ENCODE data around the gene SKOR2. TPM values are rescaled to one million over a fixed set of nuclear protein-coding genes. Genes with fewer than 3 reads are reported as not detected.

The SKOR2 gene
- total RNA-seq, 1 donor from 2014 or later = not detected

- DNase-seq (ENCODE audit: low spot score) = no peak
- no peak overlapping the region for H3K27ac Mint-ChIP-seq (ENCODE audit: unreplicated experiment)
These were observed 3.0 kb upstream of the SKOR2 start for GRCh38 chr18:47254341-47254939.

GRCh38 chr18:47253101-47253654 is 1.7 kb upstream of the SKOR2 start:
- TF ChIP-seq CTCF (IDR thresholded peaks at IDR 0.05) = no peak
- H3K36me3 Mint-ChIP-seq (ENCODE audit: low read depth) = peaks cover 6% of the 10 kb centered on the region

More at GRCh38 chr18:47254341-47254939, 3.0 kb upstream of the SKOR2 start:
- Mint-ChIP-seq H3K36me3 (ENCODE audit: low read depth) (peaks cover 4% of the 10 kb centered on the region), H3K9me3 (ENCODE audit: low read depth) (peaks cover 9% of the 10 kb centered on the region), H3K4me3 (ENCODE audit: unreplicated experiment) (no peak overlapping the region), H3K4me1 (ENCODE audit: low read depth) (peaks cover 7% of the 10 kb centered on the region), H3K27me3 (ENCODE audit: low read depth) (peaks cover 81% of the 10 kb centered on the region)
- no peak for TF ChIP-seq CTCF (IDR thresholded peaks at IDR 0.05)

GRCh38 chr18:47250391-47251046 is 941 bp downstream of the SKOR2 start:
- Mint-ChIP-seq H3K27me3 (ENCODE audit: low read depth) (peaks cover 73% of the 10 kb centered on the region), H3K9me3 (ENCODE audit: low read depth) (peaks cover 20% of the 10 kb centered on the region), H3K4me3 (ENCODE audit: unreplicated experiment) (no peak overlapping the region), H3K27ac (ENCODE audit: unreplicated experiment) (no peak overlapping the region), H3K36me3 (ENCODE audit: low read depth) (peaks cover 11% of the 10 kb centered on the region), H3K4me1 (ENCODE audit: low read depth) (peaks cover 7% of the 10 kb centered on the region)
- DNase-seq (ENCODE audit: low spot score) = no peak
- TF ChIP-seq CTCF (IDR thresholded peaks at IDR 0.05) = no peak

More at GRCh38 chr18:47253101-47253654, 1.7 kb upstream of the SKOR2 start:
- Mint-ChIP-seq H3K4me1 (ENCODE audit: low read depth) (peaks cover 7% of the 10 kb centered on the region), H3K4me3 (ENCODE audit: unreplicated experiment) (no peak overlapping the region), H3K27ac (ENCODE audit: unreplicated experiment) (no peak overlapping the region), H3K9me3 (ENCODE audit: low read depth) (peaks cover 16% of the 10 kb centered on the region), H3K27me3 (ENCODE audit: low read depth) (peaks cover 81% of the 10 kb centered on the region)
- DNase-seq (ENCODE audit: low spot score) = no peak

- no peak for DNase-seq (ENCODE audit: low spot score)
- H3K27ac Mint-ChIP-seq (ENCODE audit: unreplicated experiment) = no peak overlapping the region
- TF ChIP-seq CTCF (IDR thresholded peaks at IDR 0.05) = no peak
- H3K36me3 Mint-ChIP-seq (ENCODE audit: low read depth) = peaks cover 14% of the 10 kb centered on the region
- peaks cover 7% of the 10 kb centered on the region for H3K4me1 Mint-ChIP-seq (ENCODE audit: low read depth)
- peaks cover 19% of the 10 kb centered on the region for H3K9me3 Mint-ChIP-seq (ENCODE audit: low read depth)
- H3K4me3 Mint-ChIP-seq (ENCODE audit: unreplicated experiment) = no peak overlapping the region
- H3K27me3 Mint-ChIP-seq (ENCODE audit: low read depth) = peaks cover 77% of the 10 kb centered on the region
These were observed 2.0 kb downstream of the SKOR2 start for GRCh38 chr18:47249314-47249981.

GRCh38 chr18:47248604-47249313 is 2.7 kb downstream of the SKOR2 start:
- Mint-ChIP-seq H3K9me3 (ENCODE audit: low read depth) (peaks cover 15% of the 10 kb centered on the region), H3K27me3 (ENCODE audit: low read depth) (peaks cover 76% of the 10 kb centered on the region), H3K36me3 (ENCODE audit: low read depth) (peaks cover 13% of the 10 kb centered on the region), H3K27ac (ENCODE audit: unreplicated experiment) (no peak overlapping the region), H3K4me3 (ENCODE audit: unreplicated experiment) (no peak overlapping the region), H3K4me1 (ENCODE audit: low read depth) (peaks cover 4% of the 10 kb centered on the region)
- DNase-seq (ENCODE audit: low spot score) = no peak
- TF ChIP-seq CTCF (IDR thresholded peaks at IDR 0.05) = no peak

Data from chondrocyte (in vitro differentiated cells).